Stomach (tissue), 9 donors: ENCODE data around the gene PARP4. TPM values are rescaled to one million over a fixed set of nuclear protein-coding genes. Genes with fewer than 3 reads are reported as not detected.

Experiments used
- DNase-seq, 2 donors: peaks; one replicate each; pipeline versions ENCODE4 v3.0.0 to v3.0.0-alpha.2; 2013 to 2019
- H3K27ac ChIP-seq, 5 donors: fragments of 200-600 bp in 4 of 5; sonication (generic) in 4 of 5; one replicate each; pipeline ENCODE4 v1.5.1; 2013 to 2019; ENCODE audit warnings: mild to moderate bottlenecking in 1 of 5, moderate library complexity in 1 of 5
- H3K27me3 ChIP-seq, 3 donors: fragments of 200-600 bp; sonication (generic); one replicate each; pipeline ENCODE4 v1.5.1; 2017 to 2019; ENCODE audit warnings: mixed run types in 1 of 3
- H3K36me3 ChIP-seq, 4 donors: fragments of 200-600 bp; sonication (generic); 1 replicate in 3 of 4; 2 replicates in 1 of 4; pipeline ENCODE4 v1.5.1; 2016 to 2019
- H3K4me1 ChIP-seq, 4 donors: fragments of 200-600 bp; sonication (generic); one replicate each; pipeline ENCODE4 v1.5.1; 2016 to 2019
- H3K4me3 ChIP-seq, 4 donors: fragments of 200-600 bp; sonication (generic) in 3 of 4; one replicate each; pipeline ENCODE4 v1.5.1; 2016 to 2019; ENCODE audit warnings: mild to moderate bottlenecking in 1 of 4
- H3K9me3 ChIP-seq, 4 donors: fragments of 200-600 bp; sonication (generic); one replicate each; pipeline ENCODE4 v1.5.1; 2016 to 2019
- CTCF ChIP-seq, 7 experiments: fragments of 450-650 bp in 4 of 7; fragments of 200-600 bp in 3 of 7; sonication (generic) in 3 of 7; IDR thresholded peaks; one replicate each; pipeline ENCODE4 v1.5.1; 2016 to 2019; ENCODE audit warnings: antibody characterized with exemption in 7 of 7, control low read depth in 2 of 7, mild to moderate bottlenecking in 1 of 7
- EP300 ChIP-seq: sonication (generic); formaldehyde crosslinking; IDR thresholded peaks from one replicate; pipeline ENCODE4 v1.6.1; 2017; ENCODE audit warnings: antibody characterized with exemption
- POLR2A ChIP-seq, 4 donors: fragments of 450-650 bp; IDR thresholded peaks; one replicate each; pipeline ENCODE4 v1.6.1; 2016; ENCODE audit warnings: antibody characterized with exemption in 4 of 4, control low read depth in 2 of 4, mild to moderate bottlenecking in 1 of 4, moderate library complexity in 1 of 4
- POLR2AphosphoS5 ChIP-seq, 3 donors: sonication (generic); formaldehyde crosslinking; IDR thresholded peaks; one replicate each; pipeline ENCODE4 v1.6.1; 2016; ENCODE audit warnings: antibody characterized with exemption in 3 of 3
- WGBS, 5 donors: extraction: QIAGEN DNeasy Blood & Tissue Kit in 3 of 5; methylation state at CpG; one replicate each; pipeline versions ENCODE4 v1.1.5 to v1.1.7; 2013 to 2018; 5-methylcytosine and 5-hydroxymethylcytosine counted together
- intact Hi-C: fragments of 100-400 bp; cut with DNase I; formaldehyde crosslinking; loops from one replicate; pipeline ENCODE4 v1.15.1; 2023; ENCODE audit warnings: low total_unique reads
- polyA plus RNA-seq, 3 donors: library from polyadenylated mRNA; stranded (reverse); fragments of 200-250 nt; gene quantifications; one replicate each; pipeline ENCODE4 v1.2.3, GENCODE V29; 2013
- total RNA-seq, 5 donors: library from RNA; depleted of rRNA; stranded (reverse); fragments of >200 nt; gene quantifications; one replicate each; pipeline versions ENCODE4 v1.1.0 to v1.2.3, GENCODE V29; 2014 to 2016
- donor health status: healthy with polysubstance abuse.
- donor health status: Bipolar disorder and iron deficiency.
- donor health status: healthy.

PARP4 gene
- total and polyA plus RNA-seq, 8 donors, result 13.9 to 85.2 (median 36.9) TPM

- WGBS, 5 donors, result 93 to 99% (median 97%) methylated on average over 20 of the region's 20 CpGs
- peak overlapping the region in 1 of 4 donors; percentile 7 for H3K4me3 ChIP-seq
- H3K36me3 ChIP-seq, result peaks cover 12 to 48% (median 34%) of the 10 kb centered on the region in 4 donors
- no peaks in the 10 kb centered on the region for H3K9me3 ChIP-seq
- intact Hi-C loops, result no loop called here
- TF ChIP-seq CTCF (IDR thresholded peaks at IDR 0.05), result no peak
- TF ChIP-seq POLR2AphosphoS5 (IDR thresholded peaks at IDR 0.05), result no peak
- TF ChIP-seq EP300, result no peak
- no peak for TF ChIP-seq POLR2A (IDR thresholded peaks at IDR 0.05)
- peaks cover 0 to 78% (median 21%) of the 10 kb centered on the region in 4 donors for H3K4me1 ChIP-seq
- H3K27me3 ChIP-seq, result no peaks in the 10 kb centered on the region
- DNase-seq, result no peak
- H3K27ac ChIP-seq, result peak overlapping the region in 2 of 5 donors; percentile 19 to 35
These were observed 6.8 kb downstream of the PARP4 start for GRCh38 chr13:24505756-24506155.

GRCh38 chr13:24505256-24505655, 7.3 kb downstream of the PARP4 start:
- TF ChIP-seq CTCF (IDR thresholded peaks at IDR 0.05) (no peak), EP300 (no peak), POLR2AphosphoS5 (IDR thresholded peaks at IDR 0.05) (no peak)
- Histone ChIP-seq H3K4me3 (peak overlapping the region in 1 of 4 donors; percentile 7), H3K36me3 (peaks cover 12 to 53% (median 39%) of the 10 kb centered on the region in 4 donors), H3K9me3 (no peaks in the 10 kb centered on the region), H3K27ac (peak overlapping the region in 2 of 5 donors; percentile 19 to 35), H3K27me3 (no peaks in the 10 kb centered on the region), H3K4me1 (peaks cover 0 to 78% (median 19%) of the 10 kb centered on the region in 4 donors)
- no peak for DNase-seq
- intact Hi-C loops, result no loop called here
- 79 to 87% (median 86%) methylated on average over 8 of the region's 8 CpGs for WGBS, 5 donors

- H3K36me3 ChIP-seq, result peaks cover 16 to 72% (median 54%) of the 10 kb centered on the region in 4 donors
- intact Hi-C loops, result no loop called here
- WGBS, 5 donors, result 74 to 83% (median 82%) methylated on average over 4 of the region's 4 CpGs
- TF ChIP-seq POLR2AphosphoS5 (IDR thresholded peaks at IDR 0.05) (no peak), POLR2A (IDR thresholded peaks at IDR 0.05) (no peak)
- no peaks in the 10 kb centered on the region for H3K27me3 ChIP-seq
- no peak for DNase-seq
- no peaks in the 10 kb centered on the region for H3K9me3 ChIP-seq
- H3K4me1 ChIP-seq, result peaks cover 0 to 62% (median 14%) of the 10 kb centered on the region in 4 donors
- H3K4me3 ChIP-seq, result no peak overlapping the region
- H3K27ac ChIP-seq, result peak overlapping the region in 2 of 5 donors; percentile 47 to 50
These were observed 9.2 kb downstream of the PARP4 start for GRCh38 chr13:24503379-24503696.

GRCh38 chr13:24502533-24503378, 9.8 kb downstream of the PARP4 start:
- no peaks in the 10 kb centered on the region for H3K27me3 ChIP-seq
- peaks cover 22 to 78% (median 59%) of the 10 kb centered on the region in 4 donors for H3K36me3 ChIP-seq
- H3K4me3 ChIP-seq, result no peak overlapping the region
- 65 to 74% (median 69%) methylated on average over 8 of the region's 8 CpGs for WGBS, 5 donors
- peak overlapping the region in 2 of 5 donors; percentile 47 to 50 for H3K27ac ChIP-seq
- DNase-seq, result peak; percentile 29 to 44
- intact Hi-C loops, result no loop called here
- TF ChIP-seq EP300 (no peak), POLR2A (IDR thresholded peaks at IDR 0.05) (no peak), CTCF (IDR thresholded peaks at IDR 0.05) (no peak), POLR2AphosphoS5 (IDR thresholded peaks at IDR 0.05) (no peak)
- H3K4me1 ChIP-seq, result peaks cover 0 to 57% (median 14%) of the 10 kb centered on the region in 4 donors
- H3K9me3 ChIP-seq, result no peaks in the 10 kb centered on the region

- peak in 1 of 2 donors; percentile 34 for DNase-seq
- H3K27me3 ChIP-seq, result no peaks in the 10 kb centered on the region
- H3K4me3 ChIP-seq, result no peak overlapping the region
- H3K9me3 ChIP-seq, result no peaks in the 10 kb centered on the region
- peaks cover 34 to 79% (median 67%) of the 10 kb centered on the region in 4 donors for H3K36me3 ChIP-seq
- 5 to 38% (median 13%) methylated on average over 2 of the region's 2 CpGs for WGBS, 5 donors
- peak overlapping the region in 1 of 5 donors; percentile 29 for H3K27ac ChIP-seq
- TF ChIP-seq EP300 (no peak), CTCF (IDR thresholded peaks at IDR 0.05) (no peak), POLR2AphosphoS5 (IDR thresholded peaks at IDR 0.05) (no peak), POLR2A (IDR thresholded peaks at IDR 0.05) (no peak)
- peaks cover 0 to 44% (median 14%) of the 10 kb centered on the region in 4 donors for H3K4me1 ChIP-seq
- intact Hi-C loops, result no loop called here
These were observed 11.6 kb downstream of the PARP4 start for GRCh38 chr13:24500977-24501376.
